Stimulated activated CD8-positive, alpha-beta memory T cell treated with anti-CD3 and anti-CD28 coated beads, Interleukin-7, amount 100 ng/mL, for 24 hours (primary cell): ENCODE measurements around the gene TSPAN5.
"Not testable (repeated sequence)": the region's sequence is repeated elsewhere in the genome, so short reads cannot be mapped to it uniquely, and the experiment has no call there.

Experiments
- DNase-seq: peaks from one replicate; pipeline ENCODE4 v3.0.0-alpha.2; 2020; ENCODE audit warnings: low read depth

TSPAN5 gene

DNA sequence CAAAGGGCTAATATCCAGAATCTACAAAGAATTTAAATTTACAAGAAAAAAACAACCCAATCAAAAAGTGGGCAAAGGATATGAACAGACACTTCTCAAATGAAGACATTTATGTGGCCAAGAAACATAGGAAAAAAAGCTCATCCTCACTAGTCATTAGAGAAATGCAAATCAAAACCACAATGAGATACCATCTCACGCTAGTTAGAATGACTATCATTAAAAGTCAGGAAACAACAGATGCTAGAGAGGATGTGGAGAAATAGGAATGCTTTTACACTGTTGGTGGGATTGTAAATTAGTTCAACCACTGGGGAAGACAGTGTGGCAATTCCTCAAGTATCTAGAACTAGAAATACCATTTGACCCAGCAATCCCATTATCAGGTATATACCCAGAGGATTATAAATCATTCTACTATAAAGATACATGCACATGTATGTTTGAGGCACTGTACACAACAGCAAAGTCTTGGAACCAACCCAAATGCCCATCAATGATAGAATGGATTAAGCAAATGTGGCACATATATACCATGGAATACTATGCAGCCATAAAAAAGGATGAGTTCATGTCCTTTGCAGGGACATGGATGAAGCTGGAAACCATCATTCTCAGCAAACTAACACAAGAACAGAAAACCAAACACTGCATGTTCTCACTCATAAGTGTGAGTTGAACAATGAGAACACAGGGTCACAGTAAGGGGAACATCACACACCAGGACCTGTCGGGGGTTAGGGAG lies 197.1 kb downstream of the TSPAN5 start:
- not testable (repeated sequence) for DNase-seq

DNA sequence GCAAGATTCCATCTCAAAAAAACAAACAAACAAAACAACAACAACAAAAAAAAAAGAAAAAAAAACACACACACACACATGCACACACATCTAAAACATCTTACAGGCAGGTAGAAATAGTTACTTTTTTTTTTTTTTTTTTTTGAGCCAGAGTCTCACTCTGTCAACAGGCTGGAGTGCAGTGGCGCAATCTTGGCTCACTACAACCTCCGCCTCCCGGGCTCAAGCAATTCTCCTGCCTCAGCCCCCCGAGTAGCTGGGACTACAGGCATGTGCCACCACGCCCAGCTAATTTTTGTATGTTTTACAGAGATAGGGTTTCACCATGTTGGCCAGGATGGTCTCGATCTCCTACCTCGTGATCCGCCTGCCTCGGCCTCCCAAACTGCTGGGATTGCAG lies 201.0 kb downstream of the TSPAN5 start:
- not testable (repeated sequence) for DNase-seq

GRCh38 chr4:98452091-98452490 lies 206.3 kb downstream of the TSPAN5 start:
- no peak for DNase-seq

GRCh38 chr4:98448908-98449307 lies 209.5 kb downstream of the TSPAN5 start:
- no peak for DNase-seq

DNA sequence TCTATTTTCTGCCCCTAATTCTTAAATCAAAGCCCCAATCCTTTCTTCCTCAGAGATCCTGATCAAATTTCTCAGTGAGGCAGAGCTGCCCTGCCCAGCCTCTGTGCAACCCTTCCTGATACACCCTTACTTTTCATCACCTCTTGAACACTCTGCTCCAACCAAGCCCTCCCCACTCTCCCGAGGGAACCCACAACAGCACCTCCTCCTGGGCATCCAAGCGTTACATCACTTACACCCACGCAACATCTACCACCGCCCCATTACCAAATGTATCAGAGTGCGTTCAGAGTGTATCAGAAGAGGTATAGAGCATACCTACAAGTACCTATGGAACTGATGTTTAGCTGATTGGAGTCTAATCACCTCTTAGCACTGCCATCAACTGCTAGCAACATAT lies 210.8 kb downstream of the TSPAN5 start:
- no peak for DNase-seq

- peak; percentile 31 for DNase-seq
Observed at GRCh38 chr4:98446499-98447375, 211.7 kb downstream of the TSPAN5 start.

DNA sequence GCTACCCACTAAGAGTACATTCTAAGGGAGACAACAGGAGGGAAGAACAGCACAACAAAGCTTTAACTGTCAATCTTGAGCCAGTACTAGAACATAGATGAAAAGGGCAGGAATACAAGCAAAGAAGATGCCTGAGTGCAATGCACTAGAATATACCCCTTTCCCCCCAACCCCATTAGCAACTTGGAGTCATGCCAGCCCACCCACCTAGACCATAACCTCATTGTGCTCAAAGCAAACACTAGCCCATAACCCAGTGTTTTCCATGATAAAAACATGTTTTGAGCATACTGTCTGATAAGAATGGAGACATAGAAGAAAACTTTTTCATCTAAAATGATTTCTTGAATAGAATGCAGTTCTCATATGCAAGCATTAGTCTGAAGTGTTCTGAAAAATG lies 214.0 kb downstream of the TSPAN5 start:
- DNase-seq: no peak

GRCh38 chr4:98434816-98435215 lies 223.6 kb downstream of the TSPAN5 start:
- DNase-seq: no peak

- no peak for DNase-seq
Observed at GRCh38 chr4:98433691-98434090, 224.7 kb downstream of the TSPAN5 start.

DNA sequence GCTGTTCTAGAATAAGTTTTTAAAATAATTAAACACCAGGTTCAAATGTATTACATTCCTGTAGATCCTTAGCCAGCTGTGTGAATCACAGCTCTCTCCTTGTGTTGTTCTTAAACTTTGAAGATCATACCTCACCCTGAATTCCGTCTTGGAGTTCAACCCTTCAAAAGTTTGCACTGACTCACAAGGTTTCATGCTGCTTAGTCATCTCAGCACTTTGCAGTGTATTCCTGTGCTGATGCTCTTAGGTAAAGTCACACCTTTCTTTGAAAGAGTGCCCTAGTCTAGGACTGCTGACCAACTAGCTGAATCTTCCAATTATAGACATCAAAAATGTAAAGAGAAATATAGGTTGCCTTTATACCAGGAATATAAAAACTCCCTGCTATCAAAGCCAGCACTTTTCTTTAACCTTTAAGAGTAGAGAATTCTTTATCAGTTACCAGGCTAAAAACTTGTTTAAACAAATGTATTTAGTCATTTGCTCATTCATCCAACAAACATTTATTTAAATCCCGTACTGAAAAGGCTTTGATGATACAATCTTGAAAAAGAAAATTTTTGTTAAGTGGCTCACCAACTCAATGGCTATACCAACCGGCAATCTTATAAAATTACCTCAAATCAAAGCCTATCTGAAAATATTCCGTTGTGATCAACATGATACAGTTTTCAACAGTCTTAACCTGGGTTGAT lies 227.6 kb downstream of the TSPAN5 start:
- DNase-seq: no peak

GRCh38 chr4:98423009-98423408 lies 235.4 kb downstream of the TSPAN5 start:
- no peak for DNase-seq

DNA sequence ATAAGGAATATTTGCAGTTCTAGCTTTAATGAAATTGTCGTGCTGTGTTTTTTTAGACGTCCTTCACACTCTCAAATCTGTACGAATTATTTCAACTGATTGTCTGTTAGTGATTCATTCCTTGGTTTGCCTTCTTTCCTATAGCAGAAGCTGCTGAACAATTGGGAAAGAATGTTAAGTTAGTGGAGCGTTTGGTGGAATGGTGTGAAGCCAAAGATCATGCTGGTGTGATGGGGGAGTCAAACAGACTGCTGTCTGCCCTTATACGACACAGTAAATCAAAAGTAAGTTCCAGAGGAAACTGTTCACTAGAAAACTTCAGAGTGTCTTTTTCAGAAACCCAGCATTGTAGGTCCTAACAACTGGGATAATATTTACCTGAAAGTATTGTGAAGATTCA lies 237.3 kb downstream of the TSPAN5 start:
- no peak for DNase-seq
